IPS-18c (cell line): ENCODE measurements around the gene ARHGAP26.

ENCODE experiments used
- H3K4me3 ChIP-seq: 2 replicates; pipeline ENCODE4 v1.7.0; 2013; ENCODE audit warnings: low read depth, mild to moderate bottlenecking, low read length, moderate library complexity; ENCODE audit not compliant: insufficient read depth
- H3K9me3 ChIP-seq: one replicate; pipeline ENCODE4 v1.6.1; 2013; ENCODE audit warnings: mild to moderate bottlenecking, low read length, moderate library complexity; ENCODE audit not compliant: control insufficient read depth, insufficient read depth

ARHGAP26 gene

GRCh38 chr5:143215690-143216089, 445.5 kb downstream of the ARHGAP26 start:
- no peak overlapping the region for H3K4me3 ChIP-seq

GRCh38 chr5:143216211-143216610, 446.0 kb downstream of the ARHGAP26 start:
- Histone ChIP-seq H3K4me3 (no peak overlapping the region), H3K9me3 (no peaks in the 10 kb centered on the region)

More at GRCh38 chr5:143215690-143216089, 445.5 kb downstream of the ARHGAP26 start:
- H3K9me3 ChIP-seq, result no peaks in the 10 kb centered on the region

GRCh38 chr5:143217065-143217803, 447.1 kb downstream of the ARHGAP26 start:
- H3K9me3 ChIP-seq, result no peaks in the 10 kb centered on the region
- H3K4me3 ChIP-seq, result no peak overlapping the region

- Histone ChIP-seq H3K9me3 (no peaks in the 10 kb centered on the region), H3K4me3 (no peak overlapping the region)
Measured at GRCh38 chr5:143217804-143218160, 447.6 kb downstream of the ARHGAP26 start.

- Histone ChIP-seq H3K4me3 (no peak overlapping the region), H3K9me3 (no peaks in the 10 kb centered on the region)
Measured at GRCh38 chr5:143218517-143219170, 448.5 kb downstream of the ARHGAP26 start.

GRCh38 chr5:143219696-143220095, 449.5 kb downstream of the ARHGAP26 start:
- H3K4me3 ChIP-seq, result no peak overlapping the region

GRCh38 chr5:143220748-143221251, 450.6 kb downstream of the ARHGAP26 start:
- H3K4me3 ChIP-seq, result no peak overlapping the region

More at GRCh38 chr5:143219696-143220095, 449.5 kb downstream of the ARHGAP26 start:
- H3K9me3 ChIP-seq, result no peaks in the 10 kb centered on the region

GRCh38 chr5:143222287-143223231, 452.4 kb downstream of the ARHGAP26 start:
- Histone ChIP-seq H3K9me3 (no peaks in the 10 kb centered on the region), H3K4me3 (no peak overlapping the region)

More at GRCh38 chr5:143220748-143221251, 450.6 kb downstream of the ARHGAP26 start:
- no peaks in the 10 kb centered on the region for H3K9me3 ChIP-seq

- no peak overlapping the region for H3K4me3 ChIP-seq
Measured at GRCh38 chr5:143224672-143225071, 454.5 kb downstream of the ARHGAP26 start.

GRCh38 chr5:143225511-143225910, 455.3 kb downstream of the ARHGAP26 start:
- H3K4me3 ChIP-seq, result no peak overlapping the region

More at GRCh38 chr5:143224672-143225071, 454.5 kb downstream of the ARHGAP26 start:
- no peaks in the 10 kb centered on the region for H3K9me3 ChIP-seq

GRCh38 chr5:143226361-143226760, 456.2 kb downstream of the ARHGAP26 start:
- Histone ChIP-seq H3K4me3 (no peak overlapping the region), H3K9me3 (no peaks in the 10 kb centered on the region)

More at GRCh38 chr5:143225511-143225910, 455.3 kb downstream of the ARHGAP26 start:
- no peaks in the 10 kb centered on the region for H3K9me3 ChIP-seq

GRCh38 chr5:143226872-143227271, 456.7 kb downstream of the ARHGAP26 start:
- H3K9me3 ChIP-seq, result no peaks in the 10 kb centered on the region
- no peak overlapping the region for H3K4me3 ChIP-seq

GRCh38 chr5:143227301-143227700, 457.1 kb downstream of the ARHGAP26 start:
- H3K9me3 ChIP-seq, result no peaks in the 10 kb centered on the region
- no peak overlapping the region for H3K4me3 ChIP-seq

- H3K9me3 ChIP-seq, result no peaks in the 10 kb centered on the region
- no peak overlapping the region for H3K4me3 ChIP-seq
Measured at GRCh38 chr5:143228597-143229293, 458.6 kb downstream of the ARHGAP26 start.

GRCh38 chr5:143229426-143229895, 459.3 kb downstream of the ARHGAP26 start:
- H3K4me3 ChIP-seq, result no peak overlapping the region; the same call in 1 of the 2 replicates

GRCh38 chr5:143229896-143230675, 459.9 kb downstream of the ARHGAP26 start:
- Histone ChIP-seq H3K4me3 (no peak overlapping the region), H3K9me3 (no peaks in the 10 kb centered on the region)

More at GRCh38 chr5:143229426-143229895, 459.3 kb downstream of the ARHGAP26 start:
- no peaks in the 10 kb centered on the region for H3K9me3 ChIP-seq
